CD14-positive monocyte (primary cell): ENCODE results near the gene F2R. TPM values are rescaled to one million over a fixed set of nuclear protein-coding genes. Genes with fewer than 3 reads are reported as not detected.

Source experiments
- DNase-seq, 3 donors: peaks; one replicate each; pipeline ENCODE4 v3.0.0-alpha.2; 2011 to 2022
- H2AFZ ChIP-seq: 2 replicates; pipeline ENCODE4 v1.6.0; 2012; ENCODE audit warnings: mild to moderate bottlenecking, low read depth, low read length, inconsistent platforms; ENCODE audit not compliant: insufficient read depth, poor library complexity, severe bottlenecking
- H3K27ac ChIP-seq, 2 donors: 1 replicate in 1 of 2; 2 replicates in 1 of 2; pipeline ENCODE4 v1.5.1; 2012 to 2013; ENCODE audit warnings: low read length in 2 of 2, control low read depth in 1 of 2, inconsistent platforms in 1 of 2, low read depth in 1 of 2, mild to moderate bottlenecking in 1 of 2
- H3K27me3 ChIP-seq, 2 donors: one replicate each; pipeline versions ENCODE4 v1.6.0 to v1.6.1; 2011 to 2013; ENCODE audit warnings: low read length in 2 of 2; ENCODE audit not compliant: control insufficient read depth in 2 of 2, insufficient read depth in 2 of 2
- H3K36me3 ChIP-seq, 2 donors: replicated peaks in 1 of 2; 1 replicate in 1 of 2; 2 replicates in 1 of 2; pipeline versions ENCODE4 v1.5.1 to v1.6.1; 2012 to 2013; ENCODE audit warnings: low read length in 2 of 2, control low read depth in 1 of 2, inconsistent platforms in 1 of 2, mild to moderate bottlenecking in 1 of 2; ENCODE audit not compliant: insufficient read depth in 2 of 2, control insufficient read depth in 1 of 2
- H3K4me1 ChIP-seq, 2 donors: 1 replicate in 1 of 2; 2 replicates in 1 of 2; pipeline versions ENCODE4 v1.5.1 to v1.6.1; 2012 to 2013; ENCODE audit warnings: low read length in 2 of 2, control low read depth in 1 of 2, inconsistent platforms in 1 of 2, mild to moderate bottlenecking in 1 of 2, moderate library complexity in 1 of 2; ENCODE audit not compliant: insufficient read depth in 2 of 2, control insufficient read depth in 1 of 2
- H3K4me2 ChIP-seq: replicated peaks from 2 replicates; pipeline ENCODE3; 2012; ENCODE audit warnings: low read length, moderate library complexity, mild to moderate bottlenecking; ENCODE audit not compliant: poor library complexity, severe bottlenecking; ENCODE audit errors: extremely low read depth
- H3K4me3 ChIP-seq, 3 experiments: fragments of 200-600 bp in 1 of 3; sonication (generic) in 1 of 3; replicated peaks in 1 of 3; 1 replicate in 2 of 3; 2 replicates in 1 of 3; pipeline ENCODE4 v1.5.1; 2011 to 2013; ENCODE audit warnings: low read length in 3 of 3, mild to moderate bottlenecking in 3 of 3, control low read depth in 2 of 3, low read depth in 2 of 3, inconsistent platforms in 1 of 3, moderate library complexity in 1 of 3
- H3K79me2 ChIP-seq: 2 replicates; pipeline ENCODE4 v1.6.0; 2012; ENCODE audit warnings: mild to moderate bottlenecking, control low read depth, inconsistent platforms, low read length, moderate library complexity; ENCODE audit not compliant: insufficient read depth
- H3K9ac ChIP-seq: 2 replicates; pipeline ENCODE4 v1.6.0; 2017; ENCODE audit warnings: low read length, mild to moderate bottlenecking; ENCODE audit not compliant: insufficient read depth, poor library complexity, severe bottlenecking
- H3K9me3 ChIP-seq, 2 donors: replicated peaks in 1 of 2; 1 replicate in 1 of 2; 2 replicates in 1 of 2; pipeline versions ENCODE4 v1.5.1 to v1.6.1; 2012 to 2013; ENCODE audit warnings: low read length in 2 of 2, control low read depth in 1 of 2; ENCODE audit not compliant: control insufficient read depth in 1 of 2, insufficient read depth in 1 of 2
- H4K20me1 ChIP-seq: 2 replicates; pipeline ENCODE4 v1.6.0; 2012; ENCODE audit warnings: mild to moderate bottlenecking, low read length, control low read depth, moderate library complexity; ENCODE audit not compliant: insufficient read depth
- H3K27ac Mint-ChIP-seq, 7 donors: one replicate each; pipeline ENCODE4 v1.8.0; 2020; ENCODE audit warnings: mild to moderate bottlenecking in 7 of 7, mixed read lengths in 7 of 7, moderate library complexity in 6 of 7, inconsistent platforms in 2 of 7
- H3K27me3 Mint-ChIP-seq, 3 donors: one replicate each; pipeline ENCODE4 v1.8.0; 2021 to 2022; ENCODE audit warnings: low read depth in 3 of 3, mild to moderate bottlenecking in 3 of 3, mixed read lengths in 3 of 3, moderate library complexity in 3 of 3, inconsistent platforms in 1 of 3
- H3K36me3 Mint-ChIP-seq, 2 donors: one replicate each; pipeline ENCODE4 v1.8.0; 2020; ENCODE audit warnings: mixed read lengths in 2 of 2, inconsistent platforms in 1 of 2, mild to moderate bottlenecking in 1 of 2
- H3K4me1 Mint-ChIP-seq: one replicate; pipeline ENCODE4 v1.8.0; 2020; ENCODE audit warnings: mild to moderate bottlenecking, mixed read lengths
- H3K4me3 Mint-ChIP-seq, 2 donors: one replicate each; pipeline ENCODE4 v1.8.0; 2020; ENCODE audit warnings: mild to moderate bottlenecking in 2 of 2, mixed read lengths in 2 of 2, moderate library complexity in 1 of 2
- H3K9me3 Mint-ChIP-seq, 7 donors: one replicate each; pipeline ENCODE4 v1.8.0; 2020 to 2022; ENCODE audit warnings: mixed read lengths in 7 of 7, mild to moderate bottlenecking in 6 of 7, moderate library complexity in 6 of 7, inconsistent platforms in 2 of 7
- WGBS: methylation state at CpG from one replicate; pipeline ENCODE4 v1.1.5; 2013; ENCODE audit warnings: missing lambda C conversion rate; ENCODE audit not compliant: insufficient coverage; 5-methylcytosine and 5-hydroxymethylcytosine counted together
- intact Hi-C, 2 donors: fragments of 100-400 bp; cut with micrococcal nuclease; formaldehyde crosslinking; loops; one replicate each; pipeline versions ENCODE4 v1.15.0 to v1.15.1; 2023
- polyA plus RNA-seq, 3 donors: library from polyadenylated mRNA; depleted of rRNA in 1 of 3; unstranded in 2 of 3; stranded (reverse) in 1 of 3; fragments of 300-500 nt in 2 of 3; fragments of >200 nt in 1 of 3; fragmentation: Illumina TruSeq in 2 of 3; gene quantifications; 1 replicate in 2 of 3; 2 replicates in 1 of 3; pipeline ENCODE4 v1.2.3, GENCODE V29; 2012 to 2021
- TF ChIP-seq, protein P1 (sequence below): fragments of 200-600 bp; IDR thresholded peaks from one replicate; pipeline ENCODE4 v1.8.0; 2022; ENCODE audit warnings: antibody characterized with exemption, mild to moderate bottlenecking

F2R gene
- polyA plus RNA-seq, 3 donors, result 0.09 to 0.33 (median 0.22) TPM

DNA sequence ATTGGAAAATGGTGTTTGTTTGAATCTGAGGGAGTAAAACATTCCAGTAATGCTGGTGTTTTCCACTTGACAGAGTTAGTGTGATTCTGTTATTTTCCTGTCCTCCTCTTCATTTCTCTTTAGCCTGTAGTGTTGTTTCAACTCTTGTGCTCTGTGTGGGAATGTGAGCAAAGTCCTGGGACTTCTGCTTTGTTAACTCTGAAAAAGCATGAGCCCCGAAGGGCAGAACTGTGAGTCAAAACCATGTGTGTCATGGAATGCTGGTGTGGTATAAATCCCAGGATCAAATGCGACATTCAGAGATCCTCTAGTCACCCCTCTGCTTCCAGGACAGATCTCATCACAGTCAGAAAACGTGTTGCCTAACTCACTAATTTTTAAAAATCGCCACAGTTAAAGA is 8.9 kb downstream of the F2R start:
- Histone ChIP-seq H3K9ac (no peak overlapping the region), H3K79me2 (no peaks in the 10 kb centered on the region), H3K36me3 (no peaks in the 10 kb centered on the region), H3K4me2 (no peak overlapping the region), H2AFZ (no peak overlapping the region), H3K9me3 (peaks cover 7 to 11% of the 10 kb centered on the region in 2 donors), H4K20me1 (no peaks in the 10 kb centered on the region), H3K27me3 (no peaks in the 10 kb centered on the region), H3K27ac (no peak overlapping the region), H3K4me3 (no peak overlapping the region), H3K4me1 (peaks cover 8 to 9% of the 10 kb centered on the region in 2 donors)
- WGBS, result no CpG with 5 or more reads among the region's 4 CpGs
- Mint-ChIP-seq H3K9me3 (peaks cover 7 to 20% (median 13%) of the 10 kb centered on the region in 7 donors), H3K4me1 (peaks cover 14% of the 10 kb centered on the region), H3K27me3 (peaks cover 0 to 1% (median 0%) of the 10 kb centered on the region in 3 donors), H3K36me3 (peaks cover 0 to 2% of the 10 kb centered on the region in 2 donors), H3K27ac (peak overlapping the region in 1 of 7 donors; percentile 2), H3K4me3 (no peak overlapping the region)
- intact Hi-C loops, result no loop called here
- no peak for DNase-seq
- TF ChIP-seq, protein P1, sequence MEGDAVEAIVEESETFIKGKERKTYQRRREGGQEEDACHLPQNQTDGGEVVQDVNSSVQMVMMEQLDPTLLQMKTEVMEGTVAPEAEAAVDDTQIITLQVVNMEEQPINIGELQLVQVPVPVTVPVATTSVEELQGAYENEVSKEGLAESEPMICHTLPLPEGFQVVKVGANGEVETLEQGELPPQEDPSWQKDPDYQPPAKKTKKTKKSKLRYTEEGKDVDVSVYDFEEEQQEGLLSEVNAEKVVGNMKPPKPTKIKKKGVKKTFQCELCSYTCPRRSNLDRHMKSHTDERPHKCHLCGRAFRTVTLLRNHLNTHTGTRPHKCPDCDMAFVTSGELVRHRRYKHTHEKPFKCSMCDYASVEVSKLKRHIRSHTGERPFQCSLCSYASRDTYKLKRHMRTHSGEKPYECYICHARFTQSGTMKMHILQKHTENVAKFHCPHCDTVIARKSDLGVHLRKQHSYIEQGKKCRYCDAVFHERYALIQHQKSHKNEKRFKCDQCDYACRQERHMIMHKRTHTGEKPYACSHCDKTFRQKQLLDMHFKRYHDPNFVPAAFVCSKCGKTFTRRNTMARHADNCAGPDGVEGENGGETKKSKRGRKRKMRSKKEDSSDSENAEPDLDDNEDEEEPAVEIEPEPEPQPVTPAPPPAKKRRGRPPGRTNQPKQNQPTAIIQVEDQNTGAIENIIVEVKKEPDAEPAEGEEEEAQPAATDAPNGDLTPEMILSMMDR, result no peak

DNA sequence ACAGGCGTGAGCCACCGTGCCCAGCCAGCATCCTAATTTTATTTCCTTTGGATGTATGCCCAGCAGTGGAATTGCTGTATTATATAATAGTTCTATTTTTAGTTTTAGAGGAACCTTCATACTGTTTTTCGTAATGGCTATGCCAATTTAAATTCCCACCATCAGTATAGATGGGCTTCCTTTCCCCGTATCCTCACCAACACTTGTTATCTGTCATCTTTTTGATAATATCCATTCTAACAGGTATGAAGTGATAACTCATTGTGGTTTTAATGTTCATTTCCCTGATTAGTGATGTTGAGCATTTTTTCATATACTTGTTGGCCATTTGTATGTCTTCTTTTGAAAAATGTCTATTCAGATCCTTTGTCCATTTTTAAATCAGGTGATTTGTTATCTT is 13.0 kb downstream of the F2R start:
- H3K4me1 Mint-ChIP-seq, result no peaks in the 10 kb centered on the region
- no peak overlapping the region for H3K27ac ChIP-seq
- no peak for DNase-seq
- H3K4me3 ChIP-seq, result no peak overlapping the region
- no peaks in the 10 kb centered on the region for H3K36me3 ChIP-seq
- H3K9ac ChIP-seq, result no peak overlapping the region
- no peaks in the 10 kb centered on the region for H3K27me3 ChIP-seq
- H3K4me3 Mint-ChIP-seq, result no peak overlapping the region
- no peaks in the 10 kb centered on the region for H3K4me1 ChIP-seq
- peaks cover 18 to 20% of the 10 kb centered on the region in 2 donors for H3K9me3 ChIP-seq
- H3K9me3 Mint-ChIP-seq, result peaks cover 15 to 34% (median 22%) of the 10 kb centered on the region in 7 donors
- WGBS, result no CpG with 5 or more reads among the region's 4 CpGs
- H2AFZ ChIP-seq, result no peak overlapping the region
- no peak overlapping the region for H3K27ac Mint-ChIP-seq
- peaks cover 0 to 2% of the 10 kb centered on the region in 2 donors for H3K36me3 Mint-ChIP-seq
- no peak overlapping the region for H3K4me2 ChIP-seq
- TF ChIP-seq, protein P1, result no peak
- H3K79me2 ChIP-seq, result no peaks in the 10 kb centered on the region
- H4K20me1 ChIP-seq, result no peaks in the 10 kb centered on the region
- H3K27me3 Mint-ChIP-seq, result peaks cover 0 to 1% (median 0%) of the 10 kb centered on the region in 3 donors
- intact Hi-C loops, result no loop called here
